HG02678 (cell line): ENCODE results near the gene SLC25A10.

ENCODE experiments used
- ATAC-seq: cut with Tn5 transposase; IDR thresholded peaks from one replicate; pipeline ENCODE4 v1.9.1; 2021; ENCODE audit warnings: mild to moderate bottlenecking, moderate library complexity; ENCODE audit not compliant: unreplicated experiment

SLC25A10 gene

GRCh38 chr17:81705518-81706231, 6.4 kb upstream of the SLC25A10 start:
- no peak for ATAC-seq

GRCh38 chr17:81706232-81706611, 5.9 kb upstream of the SLC25A10 start:
- no peak for ATAC-seq

GRCh38 chr17:81706757-81707624, 5.1 kb upstream of the SLC25A10 start:
- no peak for ATAC-seq

DNA sequence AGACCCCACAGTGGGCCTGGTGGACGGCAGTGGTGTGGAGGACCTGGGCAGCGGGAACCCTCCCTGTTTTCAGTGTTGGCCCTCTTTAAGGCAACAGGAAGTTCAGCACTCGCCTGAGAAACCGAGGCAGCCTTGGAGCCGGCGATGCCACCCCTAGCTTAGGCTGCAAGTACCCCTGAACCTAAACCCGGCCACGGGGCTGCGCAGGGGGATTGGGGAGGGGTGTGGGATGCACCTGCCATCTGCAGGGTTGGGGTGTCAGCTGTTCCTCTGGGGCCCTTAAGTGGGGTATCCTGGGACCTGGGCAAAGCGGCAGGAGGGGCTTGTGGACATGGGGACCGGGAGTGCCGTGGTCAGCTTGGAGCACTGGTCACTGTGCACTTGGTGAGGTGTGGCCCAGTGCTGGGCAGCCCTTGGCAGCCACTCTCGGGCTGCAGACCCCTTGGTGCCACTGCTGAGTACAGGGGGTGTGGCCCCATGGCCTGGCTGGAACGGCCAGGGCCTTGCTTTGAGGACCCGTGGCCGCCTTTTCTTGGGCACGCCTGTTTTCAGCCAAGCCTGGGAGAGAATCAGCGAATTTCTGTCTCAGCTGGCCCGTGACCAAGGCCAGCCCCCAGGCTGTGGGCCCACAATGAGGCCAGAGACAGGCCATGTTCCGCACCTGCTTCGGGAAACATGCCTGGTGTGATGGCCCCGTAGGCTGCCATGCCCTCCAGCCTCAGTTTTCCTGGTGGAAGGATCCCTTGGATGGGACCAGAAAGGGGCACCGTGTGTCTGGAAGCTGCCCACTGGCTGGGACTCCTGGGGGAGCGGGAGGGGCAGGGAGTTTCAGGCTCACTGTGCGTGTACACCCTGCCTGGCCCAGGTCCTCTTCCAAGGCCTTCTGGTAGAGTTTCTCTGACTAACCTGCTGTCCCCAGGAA, 4.1 kb upstream of the SLC25A10 start:
- no peak for ATAC-seq

- ATAC-seq, result no peak
Observed at GRCh38 chr17:81708739-81709185, 3.3 kb upstream of the SLC25A10 start.

GRCh38 chr17:81710514-81711308, 1.4 kb upstream of the SLC25A10 start:
- ATAC-seq, result no peak

- no peak for ATAC-seq
Observed at GRCh38 chr17:81712468-81713003, 452 bp downstream of the SLC25A10 start.

DNA sequence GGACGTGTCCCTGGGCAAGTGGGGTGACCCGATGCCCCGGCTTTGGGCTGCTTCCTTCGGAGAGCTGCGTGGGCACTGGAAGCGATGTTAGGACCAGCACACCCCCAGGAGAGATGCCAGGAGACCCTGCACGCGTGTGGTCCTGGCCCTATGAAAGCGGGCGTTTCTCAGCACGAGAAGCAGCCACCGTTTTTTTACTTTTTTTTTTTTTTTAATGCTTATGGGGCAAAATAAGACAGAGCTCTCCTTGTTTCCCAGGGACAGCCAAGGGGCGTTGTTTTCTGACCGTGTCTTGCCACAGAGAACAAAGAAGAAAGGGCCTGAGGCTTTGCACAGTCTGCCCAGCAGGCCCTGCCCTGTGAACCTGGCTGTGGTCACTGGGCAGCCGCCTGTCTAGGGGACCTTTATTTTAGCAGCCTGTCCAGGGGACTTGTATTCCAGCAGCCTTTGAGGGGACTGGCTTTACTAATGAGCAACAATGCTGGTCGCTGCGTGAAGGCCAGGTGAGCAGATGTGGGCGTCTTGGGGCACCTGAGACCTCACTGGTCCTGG, 996 bp downstream of the SLC25A10 start:
- ATAC-seq, result no peak

GRCh38 chr17:81713556-81714411, 1.7 kb downstream of the SLC25A10 start:
- no peak for ATAC-seq

- ATAC-seq, result no peak
Observed at GRCh38 chr17:81714412-81715106, 2.5 kb downstream of the SLC25A10 start.

DNA sequence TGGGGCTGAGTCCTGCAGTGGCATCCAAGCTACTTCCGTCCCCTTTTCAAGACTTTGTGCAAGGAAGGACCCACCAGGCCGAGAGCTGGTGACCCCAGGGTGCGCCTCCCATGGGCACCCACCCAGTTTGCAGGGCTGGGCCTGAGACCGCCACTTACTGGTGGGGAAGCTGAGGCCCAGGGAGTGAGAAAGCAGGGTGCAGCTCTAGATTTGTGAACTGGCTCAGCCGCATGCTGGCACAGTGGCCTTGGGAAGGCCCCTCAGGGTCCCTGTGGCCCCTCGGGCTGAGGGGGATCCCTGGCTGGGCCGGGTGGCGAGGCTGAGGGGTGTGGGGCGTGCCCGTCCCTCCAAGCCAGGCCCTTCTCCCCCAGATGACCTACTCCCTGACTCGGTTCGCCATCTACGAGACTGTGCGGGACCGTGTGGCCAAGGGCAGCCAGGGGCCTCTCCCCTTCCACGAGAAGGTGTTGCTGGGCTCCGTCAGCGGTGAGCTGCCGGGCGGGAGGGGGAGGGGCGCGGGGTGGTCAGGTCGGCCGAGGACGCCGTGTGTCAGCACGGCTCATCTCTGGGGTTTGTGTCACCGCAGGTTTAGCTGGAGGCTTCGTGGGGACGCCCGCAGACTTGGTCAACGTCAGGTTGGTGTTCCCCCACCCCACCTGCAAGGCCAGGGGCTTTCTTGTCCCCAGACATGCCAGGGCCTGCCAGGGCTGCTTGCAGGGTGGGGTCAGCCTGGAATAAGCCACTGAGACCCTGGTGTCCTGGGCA, 3.2 kb downstream of the SLC25A10 start:
- no peak for ATAC-seq

DNA sequence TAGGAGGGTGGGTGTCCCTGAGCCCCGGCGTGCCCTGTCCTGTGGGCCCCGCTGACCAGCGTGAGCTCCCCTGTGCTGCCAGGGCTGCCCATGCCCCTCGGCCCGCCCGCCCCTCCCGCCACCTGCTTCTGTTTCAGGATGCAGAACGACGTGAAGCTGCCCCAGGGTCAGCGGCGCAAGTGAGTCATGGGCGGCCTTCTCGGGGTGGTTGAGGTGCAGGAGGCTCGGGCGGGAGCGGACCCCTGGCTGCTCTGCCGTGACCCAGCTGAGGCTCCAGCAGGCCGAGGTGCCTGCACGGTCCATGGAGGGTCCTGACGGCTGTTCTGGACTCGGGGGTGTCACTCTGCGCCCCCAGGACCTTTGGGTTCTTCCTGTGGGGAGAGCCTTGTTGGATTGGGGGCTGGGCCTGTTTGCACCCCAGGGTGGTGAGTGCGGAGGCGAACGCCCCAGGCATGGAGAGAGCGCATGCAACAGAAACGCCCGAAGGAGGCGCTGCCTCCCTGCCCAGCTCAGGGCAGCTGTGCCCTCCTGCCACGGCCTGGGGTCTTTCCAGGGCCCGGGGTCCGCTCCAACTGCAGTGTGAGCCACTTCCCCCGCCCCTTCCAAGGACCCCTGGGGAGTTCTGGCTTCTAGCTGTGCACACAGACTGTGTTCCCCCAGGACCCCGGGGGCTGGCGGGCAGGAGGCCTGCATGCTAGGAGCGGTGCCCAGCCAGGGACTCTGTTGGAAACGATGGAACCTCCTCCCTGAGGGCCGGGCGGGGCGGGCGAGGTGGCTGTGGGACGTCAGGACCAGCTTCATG, 4.0 kb downstream of the SLC25A10 start:
- ATAC-seq, result no peak

DNA sequence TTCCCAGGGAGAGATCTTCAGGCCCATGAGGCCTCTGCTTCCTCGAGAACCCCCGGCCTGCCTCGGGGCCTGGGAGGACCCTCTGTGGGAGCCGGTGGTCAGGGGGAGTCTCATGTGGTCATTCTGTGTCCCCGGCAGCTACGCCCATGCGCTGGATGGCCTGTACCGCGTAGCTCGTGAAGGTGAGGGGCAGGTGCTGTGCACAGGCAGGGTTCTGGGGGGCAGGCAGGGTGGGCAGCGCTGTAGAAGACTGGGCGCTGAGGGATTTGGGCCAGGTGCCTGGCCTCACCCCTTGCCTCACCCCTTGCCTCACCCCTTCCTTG, 4.6 kb downstream of the SLC25A10 start:
- ATAC-seq, result no peak

GRCh38 chr17:81717049-81717765, 5.1 kb downstream of the SLC25A10 start:
- ATAC-seq, result no peak

DNA sequence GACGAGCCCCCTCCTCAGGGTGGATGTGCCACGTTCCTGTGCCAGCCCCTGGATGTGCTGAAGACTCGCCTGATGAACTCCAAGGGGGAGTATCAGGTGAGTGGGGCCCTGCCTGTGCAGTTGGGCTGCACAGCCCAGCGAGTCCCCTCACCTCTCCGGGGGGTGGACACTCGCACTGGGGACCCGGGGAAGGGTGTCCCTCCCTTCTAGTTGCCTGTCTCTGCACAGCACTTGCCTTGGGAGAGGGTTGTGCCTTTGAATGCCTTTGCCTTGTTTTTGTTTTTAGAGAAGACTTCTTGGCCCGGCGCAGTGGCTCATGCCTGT, 5.6 kb downstream of the SLC25A10 start:
- ATAC-seq, result no peak
